ENCODE measurements around the gene ST6GAL2.

GRCh38 chr2:106828119-106828518, 57.8 kb downstream of the ST6GAL2 start:
- TF ChIP-seq CTCF (optimal IDR thresholded peaks at IDR 0.05 in 1 of 3, IDR thresholded peaks at IDR 0.05 in 1 of 3, conservative IDR thresholded peaks at IDR 0.05 in 1 of 3; ENCODE audit: extremely low read depth in 1 of 3, insufficient read depth in 2 of 3, low read length in 3 of 3), result no peak
- TF ChIP-seq EZH2 (IDR thresholded peaks at IDR 0.05; ENCODE audit: low read length), result no peak

Measured in keratinocyte (primary cell).